Liver (tissue), 9 donors: ENCODE results near the gene MTMR1. TPM values are rescaled to one million over a fixed set of nuclear protein-coding genes. Genes with fewer than 3 reads are reported as not detected.

Experiments used
- DNase-seq: peaks from one replicate; pipeline ENCODE4 v3.0.0-alpha.2; 2017; ENCODE audit warnings: low spot score
- H3K27ac ChIP-seq, 2 donors: one replicate each; pipeline ENCODE4 v1.7.0; 2013; ENCODE audit warnings: inconsistent platforms in 2 of 2, low read length in 2 of 2, control low read depth in 1 of 2, low read depth in 1 of 2, mild to moderate bottlenecking in 1 of 2
- H3K27me3 ChIP-seq, 4 donors: one replicate each; pipeline versions ENCODE4 v1.6.1 to v1.7.0; 2013; ENCODE audit warnings: low read length in 3 of 4, inconsistent platforms in 1 of 4, mild to moderate bottlenecking in 1 of 4, moderate library complexity in 1 of 4; ENCODE audit not compliant: control insufficient read depth in 4 of 4, insufficient read depth in 4 of 4
- H3K36me3 ChIP-seq, 4 donors: one replicate each; pipeline versions ENCODE4 v1.6.1 to v1.7.0; 2013; ENCODE audit warnings: low read length in 3 of 4, mild to moderate bottlenecking in 3 of 4, low read depth in 1 of 4, moderate library complexity in 1 of 4; ENCODE audit not compliant: control insufficient read depth in 4 of 4, insufficient read depth in 3 of 4
- H3K4me1 ChIP-seq, 4 donors: one replicate each; pipeline versions ENCODE4 v1.6.1 to v1.7.0; 2013; ENCODE audit warnings: low read length in 3 of 4, mild to moderate bottlenecking in 3 of 4, moderate library complexity in 1 of 4; ENCODE audit not compliant: control insufficient read depth in 4 of 4, insufficient read depth in 4 of 4
- H3K4me3 ChIP-seq, 3 donors: one replicate each; pipeline versions ENCODE4 v1.6.1 to v1.7.0; 2013; ENCODE audit warnings: low read length in 3 of 3, control low read depth in 1 of 3, low read depth in 1 of 3, mild to moderate bottlenecking in 1 of 3
- H3K9ac ChIP-seq, 2 donors: one replicate each; pipeline ENCODE4 v1.7.0; 2013; ENCODE audit warnings: low read length in 2 of 2, mild to moderate bottlenecking in 2 of 2, moderate library complexity in 2 of 2, control low read depth in 1 of 2, low read depth in 1 of 2
- H3K9me3 ChIP-seq, 4 donors: one replicate each; pipeline versions ENCODE4 v1.6.1 to v1.7.0; 2013; ENCODE audit warnings: low read length in 3 of 4; ENCODE audit not compliant: control insufficient read depth in 4 of 4
- EGR1 ChIP-seq, 2 donors: IDR thresholded peaks; 2 replicates each; pipeline ENCODE4 v1.6.1; 2016 to 2018; ENCODE audit warnings: antibody characterized with exemption in 2 of 2, low read depth in 2 of 2
- HNF4A ChIP-seq, 2 donors: conservative IDR thresholded peaks; 2 replicates each; pipeline ENCODE4 v1.6.1; 2016; ENCODE audit warnings: antibody characterized with exemption in 2 of 2, mild to moderate bottlenecking in 2 of 2
- JUND ChIP-seq, 2 donors: IDR thresholded peaks; 2 replicates each; pipeline ENCODE4 v1.6.1; 2016; ENCODE audit warnings: antibody characterized with exemption in 2 of 2
- NR2F2 ChIP-seq: IDR thresholded peaks from 2 replicates; pipeline ENCODE4 v1.6.1; 2016; ENCODE audit warnings: antibody characterized with exemption
- TAF1 ChIP-seq: conservative IDR thresholded peaks from 2 replicates; pipeline ENCODE4 v1.6.1; 2016; ENCODE audit warnings: antibody characterized with exemption, mild to moderate bottlenecking
- WGBS: extraction: QIAGEN DNeasy Blood & Tissue Kit; methylation state at CpG from one replicate; pipeline ENCODE4 v1.1.7; 2013; 5-methylcytosine and 5-hydroxymethylcytosine counted together
- polyA plus RNA-seq, 2 donors: library from polyadenylated mRNA; stranded (reverse) in 1 of 2; unstranded in 1 of 2; fragments of 200-250 nt in 1 of 2; fragments of >200 nt in 1 of 2; fragmentation: Nextera tagmentation in 1 of 2; extraction: Ambion mirVana in 1 of 2; gene quantifications; one replicate each; pipeline versions ENCODE4 v1.2.1 to v1.2.3, GENCODE V29; 2013 to 2015
- total RNA-seq, 2 donors: library from RNA; depleted of rRNA; stranded (reverse); fragments of >200 nt; gene quantifications; one replicate each; pipeline ENCODE4 v1.2.3, GENCODE V29; 2014
- TF ChIP-seq, protein P1 (sequence below): IDR thresholded peaks from 2 replicates; pipeline ENCODE4 v1.6.1; 2016; ENCODE audit warnings: antibody characterized with exemption
- TF ChIP-seq, protein P2 (sequence below): IDR thresholded peaks from 2 replicates; pipeline ENCODE4 v1.6.1; 2016; ENCODE audit warnings: antibody characterized with exemption, mild to moderate bottlenecking
- TF ChIP-seq, protein P3 (sequence below): IDR thresholded peaks from 2 replicates; pipeline ENCODE4 v1.6.1; 2016; ENCODE audit warnings: antibody characterized with exemption
- TF ChIP-seq, protein P4 (sequence below): fragments of 150-350 bp; IDR thresholded peaks from 2 replicates; pipeline ENCODE4 v1.5.1; 2017; ENCODE audit warnings: improper control_type of control experiment, low read depth, low read length; ENCODE audit not compliant: missing input control
- TF ChIP-seq, protein P5 (sequence below): IDR thresholded peaks from 2 replicates; pipeline ENCODE4 v1.6.1; 2016; ENCODE audit warnings: antibody characterized with exemption
- donor health status: healthy.
- donor health status: healthy.
- donor health status: healthy.
- donor health status: healthy.
- donor health status: healthy.

MTMR1 gene
- total and polyA plus RNA-seq, 4 donors = 2.5 to 13.4 (median 7.8) TPM

DNA sequence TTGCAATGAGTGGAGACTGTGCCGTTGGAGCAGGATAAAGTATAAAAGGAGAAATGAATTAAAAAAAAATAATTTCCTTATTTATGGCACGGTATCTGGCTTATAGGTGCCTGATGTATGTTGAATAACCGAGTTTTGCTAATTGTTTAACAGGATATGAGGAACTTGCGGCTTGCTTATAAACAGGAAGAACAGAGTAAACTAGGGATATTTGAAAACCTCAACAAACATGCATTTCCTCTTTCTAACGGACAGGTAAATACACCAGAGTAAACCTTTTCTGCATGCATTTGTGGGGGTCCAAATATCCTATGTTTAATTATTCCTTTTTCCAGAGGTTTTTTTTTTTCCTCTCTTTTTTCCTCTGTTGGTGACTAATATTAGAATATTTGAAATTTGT is 36.8 kb downstream of the MTMR1 start:
- Histone ChIP-seq H3K4me3 (no peak overlapping the region), H3K27me3 (peaks cover 0 to 2% (median 0%) of the 10 kb centered on the region in 4 donors), H3K27ac (no peak overlapping the region), H3K9me3 (no peaks in the 10 kb centered on the region), H3K36me3 (peaks cover 1 to 31% (median 17%) of the 10 kb centered on the region in 4 donors), H3K4me1 (no peaks in the 10 kb centered on the region), H3K9ac (no peak overlapping the region)
- 83% methylated on average over 5 of the region's 5 CpGs for WGBS
- no peak for DNase-seq
- TF ChIP-seq TAF1 = no peak
- no peak for TF ChIP-seq HNF4A (conservative IDR thresholded peaks at IDR 0.05)
- TF ChIP-seq, protein P1, sequence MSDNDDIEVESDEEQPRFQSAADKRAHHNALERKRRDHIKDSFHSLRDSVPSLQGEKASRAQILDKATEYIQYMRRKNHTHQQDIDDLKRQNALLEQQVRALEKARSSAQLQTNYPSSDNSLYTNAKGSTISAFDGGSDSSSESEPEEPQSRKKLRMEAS = no peak
- no peak for TF ChIP-seq JUND (IDR thresholded peaks at IDR 0.05)

DNA sequence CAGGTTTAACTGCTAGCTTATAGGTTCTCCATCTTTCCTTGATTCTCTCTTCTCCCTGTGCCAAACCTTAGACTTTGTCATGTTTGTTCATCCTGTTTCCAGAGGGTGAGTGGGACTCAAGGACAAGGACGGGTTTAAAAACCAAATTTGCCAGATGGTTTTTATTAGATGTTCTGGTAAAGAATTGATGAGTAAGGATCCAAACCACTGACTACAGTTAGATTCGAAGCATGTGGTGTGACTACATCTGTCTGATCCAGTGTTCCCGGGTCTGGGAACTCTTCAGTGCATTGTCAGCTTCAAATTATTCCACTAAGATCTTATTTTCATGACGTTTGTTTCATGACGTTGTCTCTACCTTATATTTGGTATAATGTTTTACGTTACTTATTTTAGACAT is 37.5 kb downstream of the MTMR1 start:
- no peak overlapping the region for H3K27ac ChIP-seq
- peaks cover 0 to 2% (median 0%) of the 10 kb centered on the region in 4 donors for H3K27me3 ChIP-seq
- H3K4me1 ChIP-seq = no peaks in the 10 kb centered on the region
- TF ChIP-seq, protein P2, sequence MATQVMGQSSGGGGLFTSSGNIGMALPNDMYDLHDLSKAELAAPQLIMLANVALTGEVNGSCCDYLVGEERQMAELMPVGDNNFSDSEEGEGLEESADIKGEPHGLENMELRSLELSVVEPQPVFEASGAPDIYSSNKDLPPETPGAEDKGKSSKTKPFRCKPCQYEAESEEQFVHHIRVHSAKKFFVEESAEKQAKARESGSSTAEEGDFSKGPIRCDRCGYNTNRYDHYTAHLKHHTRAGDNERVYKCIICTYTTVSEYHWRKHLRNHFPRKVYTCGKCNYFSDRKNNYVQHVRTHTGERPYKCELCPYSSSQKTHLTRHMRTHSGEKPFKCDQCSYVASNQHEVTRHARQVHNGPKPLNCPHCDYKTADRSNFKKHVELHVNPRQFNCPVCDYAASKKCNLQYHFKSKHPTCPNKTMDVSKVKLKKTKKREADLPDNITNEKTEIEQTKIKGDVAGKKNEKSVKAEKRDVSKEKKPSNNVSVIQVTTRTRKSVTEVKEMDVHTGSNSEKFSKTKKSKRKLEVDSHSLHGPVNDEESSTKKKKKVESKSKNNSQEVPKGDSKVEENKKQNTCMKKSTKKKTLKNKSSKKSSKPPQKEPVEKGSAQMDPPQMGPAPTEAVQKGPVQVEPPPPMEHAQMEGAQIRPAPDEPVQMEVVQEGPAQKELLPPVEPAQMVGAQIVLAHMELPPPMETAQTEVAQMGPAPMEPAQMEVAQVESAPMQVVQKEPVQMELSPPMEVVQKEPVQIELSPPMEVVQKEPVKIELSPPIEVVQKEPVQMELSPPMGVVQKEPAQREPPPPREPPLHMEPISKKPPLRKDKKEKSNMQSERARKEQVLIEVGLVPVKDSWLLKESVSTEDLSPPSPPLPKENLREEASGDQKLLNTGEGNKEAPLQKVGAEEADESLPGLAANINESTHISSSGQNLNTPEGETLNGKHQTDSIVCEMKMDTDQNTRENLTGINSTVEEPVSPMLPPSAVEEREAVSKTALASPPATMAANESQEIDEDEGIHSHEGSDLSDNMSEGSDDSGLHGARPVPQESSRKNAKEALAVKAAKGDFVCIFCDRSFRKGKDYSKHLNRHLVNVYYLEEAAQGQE = no peak
- TF ChIP-seq, protein P3, sequence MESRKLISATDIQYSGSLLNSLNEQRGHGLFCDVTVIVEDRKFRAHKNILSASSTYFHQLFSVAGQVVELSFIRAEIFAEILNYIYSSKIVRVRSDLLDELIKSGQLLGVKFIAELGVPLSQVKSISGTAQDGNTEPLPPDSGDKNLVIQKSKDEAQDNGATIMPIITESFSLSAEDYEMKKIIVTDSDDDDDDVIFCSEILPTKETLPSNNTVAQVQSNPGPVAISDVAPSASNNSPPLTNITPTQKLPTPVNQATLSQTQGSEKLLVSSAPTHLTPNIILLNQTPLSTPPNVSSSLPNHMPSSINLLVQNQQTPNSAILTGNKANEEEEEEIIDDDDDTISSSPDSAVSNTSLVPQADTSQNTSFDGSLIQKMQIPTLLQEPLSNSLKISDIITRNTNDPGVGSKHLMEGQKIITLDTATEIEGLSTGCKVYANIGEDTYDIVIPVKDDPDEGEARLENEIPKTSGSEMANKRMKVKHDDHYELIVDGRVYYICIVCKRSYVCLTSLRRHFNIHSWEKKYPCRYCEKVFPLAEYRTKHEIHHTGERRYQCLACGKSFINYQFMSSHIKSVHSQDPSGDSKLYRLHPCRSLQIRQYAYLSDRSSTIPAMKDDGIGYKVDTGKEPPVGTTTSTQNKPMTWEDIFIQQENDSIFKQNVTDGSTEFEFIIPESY = no peak
- TF ChIP-seq, protein P4, sequence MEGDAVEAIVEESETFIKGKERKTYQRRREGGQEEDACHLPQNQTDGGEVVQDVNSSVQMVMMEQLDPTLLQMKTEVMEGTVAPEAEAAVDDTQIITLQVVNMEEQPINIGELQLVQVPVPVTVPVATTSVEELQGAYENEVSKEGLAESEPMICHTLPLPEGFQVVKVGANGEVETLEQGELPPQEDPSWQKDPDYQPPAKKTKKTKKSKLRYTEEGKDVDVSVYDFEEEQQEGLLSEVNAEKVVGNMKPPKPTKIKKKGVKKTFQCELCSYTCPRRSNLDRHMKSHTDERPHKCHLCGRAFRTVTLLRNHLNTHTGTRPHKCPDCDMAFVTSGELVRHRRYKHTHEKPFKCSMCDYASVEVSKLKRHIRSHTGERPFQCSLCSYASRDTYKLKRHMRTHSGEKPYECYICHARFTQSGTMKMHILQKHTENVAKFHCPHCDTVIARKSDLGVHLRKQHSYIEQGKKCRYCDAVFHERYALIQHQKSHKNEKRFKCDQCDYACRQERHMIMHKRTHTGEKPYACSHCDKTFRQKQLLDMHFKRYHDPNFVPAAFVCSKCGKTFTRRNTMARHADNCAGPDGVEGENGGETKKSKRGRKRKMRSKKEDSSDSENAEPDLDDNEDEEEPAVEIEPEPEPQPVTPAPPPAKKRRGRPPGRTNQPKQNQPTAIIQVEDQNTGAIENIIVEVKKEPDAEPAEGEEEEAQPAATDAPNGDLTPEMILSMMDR = no peak
- TF ChIP-seq EGR1 (IDR thresholded peaks at IDR 0.05; ENCODE audit: low read depth in 2 of 2) = no peak
- no peak for TF ChIP-seq NR2F2
- TF ChIP-seq, protein P5, sequence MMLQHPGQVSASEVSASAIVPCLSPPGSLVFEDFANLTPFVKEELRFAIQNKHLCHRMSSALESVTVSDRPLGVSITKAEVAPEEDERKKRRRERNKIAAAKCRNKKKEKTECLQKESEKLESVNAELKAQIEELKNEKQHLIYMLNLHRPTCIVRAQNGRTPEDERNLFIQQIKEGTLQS = no peak
- no peak overlapping the region for H3K4me3 ChIP-seq
- peaks cover 2 to 37% (median 18%) of the 10 kb centered on the region in 4 donors for H3K36me3 ChIP-seq
- 95% methylated on average over 6 of the region's 6 CpGs for WGBS
- no peaks in the 10 kb centered on the region for H3K9me3 ChIP-seq
- no peak overlapping the region for H3K9ac ChIP-seq
- no peak for DNase-seq
